VCaP (cell line): ENCODE data around the gene EXOC7.

Experiments
- H3K27ac ChIP-seq: fragments of 450-650 bp; 2 replicates; pipeline ENCODE4 v1.5.1; 2017
- CTCF ChIP-seq: fragments of 450-650 bp; conservative IDR thresholded peaks from 2 replicates; pipeline ENCODE4 v1.5.1; 2017; ENCODE audit warnings: mild to moderate bottlenecking, moderate library complexity

Gene EXOC7

GRCh38 chr17:76147211-76148014 is 43.8 kb upstream of the EXOC7 start:
- TF ChIP-seq CTCF, result peak; percentile 77
- peak overlapping the region; percentile 10; the same call in 1 of the 2 replicates for H3K27ac ChIP-seq

- H3K27ac ChIP-seq, result no peak overlapping the region
- TF ChIP-seq CTCF, result no peak
These were observed 42.7 kb upstream of the EXOC7 start for GRCh38 chr17:76146053-76146851.

- no peak overlapping the region for H3K27ac ChIP-seq
These were observed 41.9 kb upstream of the EXOC7 start for GRCh38 chr17:76145231-76146052.

GRCh38 chr17:76142585-76143041 is 39.0 kb upstream of the EXOC7 start:
- TF ChIP-seq CTCF, result no peak
- H3K27ac ChIP-seq, result no peak overlapping the region

More at GRCh38 chr17:76145231-76146052, 41.9 kb upstream of the EXOC7 start:
- no peak for TF ChIP-seq CTCF

GRCh38 chr17:76142039-76142584 is 38.5 kb upstream of the EXOC7 start:
- TF ChIP-seq CTCF, result no peak
- peak overlapping the region; percentile 45; the same call in 1 of the 2 replicates for H3K27ac ChIP-seq

GRCh38 chr17:76141212-76142038 is 37.8 kb upstream of the EXOC7 start, which contains the start of gene FOXJ1:
Gene FOXJ1, minus strand, starts transcription at chr17:76141245. Its CDS starts 850 bp downstream, at chr17:76140395.
- peak within 1 kb of the TSS; percentile 45; the same call in 1 of the 2 replicates for H3K27ac ChIP-seq
- TF ChIP-seq CTCF, result no peak
